ENCODE measurements around the gene UTY. TPM values are rescaled to one million over a fixed set of nuclear protein-coding genes. Genes with fewer than 3 reads are reported as not detected.

The UTY gene
- total and polyA plus RNA-seq, 9 of the 15 experiments (the other 6 are each of a cell fraction or from before 2014, with no cell fraction given) = 0.09 TPM; not detected in 8

DNA sequence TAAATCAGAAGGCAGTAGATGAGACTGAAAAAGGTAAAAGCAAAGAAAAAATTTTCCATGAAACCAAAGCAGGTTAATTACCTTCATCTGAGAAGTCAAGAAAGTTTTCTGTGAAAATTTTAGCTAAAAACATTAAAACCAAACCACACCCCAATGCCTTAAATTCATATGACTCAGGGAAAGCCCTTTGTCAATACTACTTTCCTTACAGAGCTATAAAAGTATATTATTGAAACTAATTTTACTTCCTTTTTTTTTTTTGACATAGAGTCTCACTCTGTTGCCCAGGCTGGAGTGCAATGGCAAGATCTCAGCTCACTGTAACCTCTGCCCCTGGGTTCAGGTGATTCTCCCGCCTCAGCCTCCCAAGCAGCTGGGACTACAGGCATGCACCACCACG, 117.2 kb downstream of the UTY start (continued):
- TF ChIP-seq CXXC5 (CRISPR knock-in tag; IDR thresholded peaks at IDR 0.05) (no peak), SMARCC2 (IDR thresholded peaks at IDR 0.05; ENCODE audit: low read depth) (no peak), FOS (IDR thresholded peaks at IDR 0.05; ENCODE audit: extremely low read depth, insufficient read length) (no peak)
- TF ChIP-seq, protein P1, sequence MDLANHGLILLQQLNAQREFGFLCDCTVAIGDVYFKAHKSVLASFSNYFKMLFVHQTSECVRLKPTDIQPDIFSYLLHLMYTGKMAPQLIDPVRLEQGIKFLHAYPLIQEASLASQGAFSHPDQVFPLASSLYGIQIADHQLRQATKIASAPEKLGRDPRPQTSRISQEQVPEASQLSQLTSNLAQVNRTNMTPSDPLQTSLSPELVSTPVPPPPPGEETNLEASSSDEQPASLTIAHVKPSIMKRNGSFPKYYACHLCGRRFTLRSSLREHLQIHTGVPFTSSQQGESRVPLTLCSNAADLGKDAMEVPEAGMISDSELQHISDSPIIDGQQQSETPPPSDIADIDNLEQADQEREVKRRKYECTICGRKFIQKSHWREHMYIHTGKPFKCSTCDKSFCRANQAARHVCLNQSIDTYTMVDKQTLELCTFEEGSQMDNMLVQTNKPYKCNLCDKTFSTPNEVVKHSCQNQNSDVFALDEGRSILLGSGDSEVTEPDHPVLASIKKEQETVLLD (IDR thresholded peaks at IDR 0.05) = no peak

DNA sequence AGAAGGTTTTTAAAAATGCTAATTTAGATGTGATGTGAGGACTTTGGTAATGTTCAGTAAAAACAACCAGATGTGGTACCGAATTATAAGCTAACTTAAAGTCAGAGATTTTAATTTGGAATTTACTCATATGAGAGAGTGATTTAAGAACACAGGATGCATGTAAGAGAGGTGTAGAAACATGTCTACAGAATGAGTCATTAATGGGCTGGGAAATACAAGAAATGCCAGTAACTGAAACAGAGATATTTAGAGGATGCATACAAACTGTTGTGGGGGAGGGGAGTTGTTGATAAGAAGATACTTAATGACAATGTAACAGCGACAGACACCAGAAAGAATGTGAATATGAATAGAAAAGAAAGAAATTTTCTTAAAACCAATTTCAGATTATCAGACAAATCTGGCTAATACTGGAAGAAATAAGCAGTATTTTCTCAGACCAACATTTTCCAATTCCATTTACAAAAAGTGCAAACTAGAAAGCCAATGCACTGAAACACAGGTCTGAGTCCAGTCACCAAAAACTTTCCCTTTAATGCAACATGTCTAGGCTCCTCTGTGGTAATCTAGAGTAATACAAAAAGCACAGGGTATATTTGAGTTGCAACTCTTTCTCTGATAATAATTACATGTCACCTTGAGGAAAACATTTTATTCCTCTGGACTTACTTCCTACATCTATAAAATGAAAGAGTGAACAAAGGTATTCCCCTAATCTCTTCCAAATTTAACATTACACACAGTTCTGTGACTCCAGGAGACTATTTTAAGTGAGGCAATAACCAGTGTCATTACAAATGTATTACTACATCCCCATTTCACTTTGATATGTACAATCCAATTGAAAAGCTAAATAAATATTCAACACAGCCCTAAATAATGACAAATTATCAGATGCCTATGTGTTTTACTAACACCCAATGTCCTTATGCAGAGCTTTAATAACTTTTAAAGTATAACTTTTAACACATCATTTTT, 117.9 kb downstream of the UTY start:
- H4K20me1 ChIP-seq (replicated peaks; ENCODE audit: control insufficient read depth, insufficient read depth, low read length) = no peaks in the 10 kb centered on the region
- no peak overlapping the region for H2AFZ ChIP-seq (ENCODE audit: low read depth, low read length)
- BruUV-seq (replicated peaks) = no TSS peak
- ChIA-PET CTCF (ENCODE audit: low intra/inter-chr PET ratio) (no interaction called here), POLR2A (no interaction called here)
- no peak for TF ChIP-seq ZNF263 (CRISPR knock-in tag; IDR thresholded peaks at IDR 0.05; ENCODE audit: borderline replicate concordance)
- no peak for TF ChIP-seq SRSF7 (optimal IDR thresholded peaks at IDR 0.05; ENCODE audit: low read depth, low read length)
- TF ChIP-seq RBM15 (IDR thresholded peaks at IDR 0.05; ENCODE audit: insufficient read depth, low read length) = no peak
- TF ChIP-seq KDM1A (IDR thresholded peaks at IDR 0.05) = no peak
- no peak for TF ChIP-seq ZNF764 (CRISPR knock-in tag; IDR thresholded peaks at IDR 0.05; ENCODE audit: low read depth)
- TF ChIP-seq, protein P2, sequence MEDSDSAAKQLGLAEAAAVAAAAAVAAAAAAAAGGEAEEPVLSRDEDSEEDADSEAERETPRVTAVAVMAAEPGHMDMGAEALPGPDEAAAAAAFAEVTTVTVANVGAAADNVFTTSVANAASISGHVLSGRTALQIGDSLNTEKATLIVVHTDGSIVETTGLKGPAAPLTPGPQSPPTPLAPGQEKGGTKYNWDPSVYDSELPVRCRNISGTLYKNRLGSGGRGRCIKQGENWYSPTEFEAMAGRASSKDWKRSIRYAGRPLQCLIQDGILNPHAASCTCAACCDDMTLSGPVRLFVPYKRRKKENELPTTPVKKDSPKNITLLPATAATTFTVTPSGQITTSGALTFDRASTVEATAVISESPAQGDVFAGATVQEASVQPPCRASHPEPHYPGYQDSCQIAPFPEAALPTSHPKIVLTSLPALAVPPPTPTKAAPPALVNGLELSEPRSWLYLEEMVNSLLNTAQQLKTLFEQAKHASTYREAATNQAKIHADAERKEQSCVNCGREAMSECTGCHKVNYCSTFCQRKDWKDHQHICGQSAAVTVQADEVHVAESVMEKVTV (CRISPR knock-in tag; IDR thresholded peaks at IDR 0.05) = no peak
- TF ChIP-seq EP400 (IDR thresholded peaks at IDR 0.05) = no peak
- TF ChIP-seq, protein P3, sequence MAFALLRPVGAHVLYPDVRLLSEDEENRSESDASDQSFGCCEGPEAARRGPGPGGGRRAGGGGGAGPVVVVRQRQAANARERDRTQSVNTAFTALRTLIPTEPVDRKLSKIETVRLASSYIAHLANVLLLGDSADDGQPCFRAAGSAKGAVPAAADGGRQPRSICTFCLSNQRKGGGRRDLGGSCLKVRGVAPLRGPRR (CRISPR knock-in tag; IDR thresholded peaks at IDR 0.05) = no peak
- TF ChIP-seq, protein P4, sequence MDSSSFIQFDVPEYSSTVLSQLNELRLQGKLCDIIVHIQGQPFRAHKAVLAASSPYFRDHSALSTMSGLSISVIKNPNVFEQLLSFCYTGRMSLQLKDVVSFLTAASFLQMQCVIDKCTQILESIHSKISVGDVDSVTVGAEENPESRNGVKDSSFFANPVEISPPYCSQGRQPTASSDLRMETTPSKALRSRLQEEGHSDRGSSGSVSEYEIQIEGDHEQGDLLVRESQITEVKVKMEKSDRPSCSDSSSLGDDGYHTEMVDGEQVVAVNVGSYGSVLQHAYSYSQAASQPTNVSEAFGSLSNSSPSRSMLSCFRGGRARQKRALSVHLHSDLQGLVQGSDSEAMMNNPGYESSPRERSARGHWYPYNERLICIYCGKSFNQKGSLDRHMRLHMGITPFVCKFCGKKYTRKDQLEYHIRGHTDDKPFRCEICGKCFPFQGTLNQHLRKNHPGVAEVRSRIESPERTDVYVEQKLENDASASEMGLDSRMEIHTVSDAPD (CRISPR knock-in tag; IDR thresholded peaks at IDR 0.05) = no peak
- TF ChIP-seq, protein P5, sequence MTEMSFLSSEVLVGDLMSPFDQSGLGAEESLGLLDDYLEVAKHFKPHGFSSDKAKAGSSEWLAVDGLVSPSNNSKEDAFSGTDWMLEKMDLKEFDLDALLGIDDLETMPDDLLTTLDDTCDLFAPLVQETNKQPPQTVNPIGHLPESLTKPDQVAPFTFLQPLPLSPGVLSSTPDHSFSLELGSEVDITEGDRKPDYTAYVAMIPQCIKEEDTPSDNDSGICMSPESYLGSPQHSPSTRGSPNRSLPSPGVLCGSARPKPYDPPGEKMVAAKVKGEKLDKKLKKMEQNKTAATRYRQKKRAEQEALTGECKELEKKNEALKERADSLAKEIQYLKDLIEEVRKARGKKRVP (CRISPR knock-in tag; IDR thresholded peaks at IDR 0.05) = no peak
- intact Hi-C loops (cut with micrococcal nuclease) = no loop called here
- H3K4me1 ChIP-seq (replicated peaks in 1 of 2; ENCODE audit: control insufficient read depth in 2 of 2, insufficient read depth in 2 of 2, low read length in 2 of 2) = no peaks in the 10 kb centered on the region
- no peaks in the 10 kb centered on the region for H3K9me3 ChIP-seq (replicated peaks; ENCODE audit: control insufficient read depth, insufficient read depth, low read depth, low read length)
- DNase-seq (ENCODE audit: extremely low read depth in 1 of 4, low spot score in 3 of 4) (no peak), ATAC-seq (no peak), FAIRE-seq (no peak)
- in situ Hi-C loops (cut with MboI) = no loop called here
- no peaks in the 10 kb centered on the region for H3K9me1 ChIP-seq (ENCODE audit: control insufficient read depth, insufficient read depth, low read length)
- H3K27ac ChIP-seq (ENCODE audit: extremely low read depth, low read depth, low read length) = no peak overlapping the region
- no CpG with 5 or more reads among the region's 2 CpGs for WGBS (ENCODE audit: insufficient coverage, low coverage, missing lambda C conversion rate)
- no peaks in the 10 kb centered on the region for H3K79me2 ChIP-seq (ENCODE audit: control insufficient read depth, insufficient read depth, low read length)
- H3K36me3 ChIP-seq (ENCODE audit: control insufficient read depth, insufficient read depth, low read length) = no peaks in the 10 kb centered on the region
- no peaks in the 10 kb centered on the region for H3K27me3 ChIP-seq (ENCODE audit: control insufficient read depth in 2 of 2, insufficient read depth in 2 of 2, low read length in 2 of 2)
- H3K9ac ChIP-seq (ENCODE audit: insufficient read depth in 1 of 2, low read depth in 2 of 2, low read length in 2 of 2) = no peak overlapping the region
- H3K4me3 ChIP-seq = no peak overlapping the region
- H3K4me2 ChIP-seq (ENCODE audit: insufficient read depth, low read length) = no peak overlapping the region
